HG03060 (cell line): ENCODE results near the gene UCMA.

Source experiments
- ATAC-seq: cut with Tn5 transposase; IDR thresholded peaks from one replicate; pipeline ENCODE4 v1.9.1; 2021; ENCODE audit warnings: low read depth, moderate number of reproducible peaks; ENCODE audit not compliant: unreplicated experiment

The UCMA gene

GRCh38 chr10:13189961-13190360 lies 44.2 kb downstream of the UCMA start:
- no peak for ATAC-seq

- ATAC-seq, result no peak
Observed at GRCh38 chr10:13188593-13188992, 45.6 kb downstream of the UCMA start.

GRCh38 chr10:13187135-13187534 lies 47.0 kb downstream of the UCMA start:
- no peak for ATAC-seq

GRCh38 chr10:13184730-13185514 lies 49.3 kb downstream of the UCMA start:
- ATAC-seq, result no peak

- ATAC-seq, result no peak
Observed at GRCh38 chr10:13184276-13184675, 49.9 kb downstream of the UCMA start.

GRCh38 chr10:13183625-13184024 lies 50.5 kb downstream of the UCMA start:
- ATAC-seq, result peak; percentile 40

- no peak for ATAC-seq
Observed at GRCh38 chr10:13182424-13182823, 51.8 kb downstream of the UCMA start.

GRCh38 chr10:13180788-13181187 lies 53.4 kb downstream of the UCMA start:
- ATAC-seq, result no peak

GRCh38 chr10:13173616-13174015 lies 60.6 kb downstream of the UCMA start:
- ATAC-seq, result no peak
